Keratinocyte (primary cell): ENCODE results near the gene PTPRF.

Experiments
- CTCF ChIP-seq, 3 experiments: IDR thresholded peaks in 1 of 3; conservative IDR thresholded peaks in 1 of 3; optimal IDR thresholded peaks in 1 of 3; 2 replicates in 2 of 3; 3 replicates in 1 of 3; pipeline versions ENCODE3 to v1.5.1; 2011; ENCODE audit warnings: low read length in 3 of 3, mild to moderate bottlenecking in 3 of 3, moderate library complexity in 2 of 3, control low read depth in 1 of 3, inconsistent platforms in 1 of 3; ENCODE audit not compliant: insufficient read depth in 2 of 3; ENCODE audit errors: extremely low read depth in 1 of 3
- EZH2 ChIP-seq: IDR thresholded peaks from one replicate; pipeline ENCODE4 v1.6.1; 2012; ENCODE audit warnings: inconsistent platforms, mild to moderate bottlenecking, low read length, moderate library complexity

GRCh38 chr1:43550598-43551246 lies 20.0 kb downstream of the PTPRF start:
- TF ChIP-seq EZH2 (no peak), CTCF (optimal IDR thresholded peaks at IDR 0.05 in 1 of 3, IDR thresholded peaks at IDR 0.05 in 1 of 3, conservative IDR thresholded peaks at IDR 0.05 in 1 of 3; ENCODE audit: extremely low read depth in 1 of 3, insufficient read depth in 2 of 3, low read length in 3 of 3) (no peak)
